ENCODE measurements around the gene PDZD4.
A peak's percentile ranks its signal among the peaks of the same experiment; 100 is the strongest.

Gene PDZD4

GRCh38 chrX:153829799-153830639 lies at the start of gene PDZD4:
PDZD4 (minus strand) TSS chrX:153830544; CDS start chrX:153830298, 246 bp downstream.
- peaks cover 25% of the 10 kb centered on the region for H3K4me1 ChIP-seq (ENCODE audit: insufficient read depth, low read length)
- H3K9ac ChIP-seq (ENCODE audit: low read depth, low read length), result peak within 1 kb of the TSS; percentile 72
- H3K36me3 ChIP-seq (ENCODE audit: insufficient read depth, low read length), result no peaks in the 10 kb centered on the region
- H3K9me3 ChIP-seq (ENCODE audit: control insufficient read depth, insufficient read depth, low read length), result no peaks in the 10 kb centered on the region

GRCh38 chrX:153879741-153880439 lies 49.5 kb upstream of the PDZD4 start:
- Histone ChIP-seq H3K36me3 (ENCODE audit: insufficient read depth, low read length) (no peaks in the 10 kb centered on the region), H3K4me1 (ENCODE audit: insufficient read depth, low read length) (peaks cover 59% of the 10 kb centered on the region), H3K9me3 (ENCODE audit: control insufficient read depth, insufficient read depth, low read length) (no peaks in the 10 kb centered on the region), H3K9ac (ENCODE audit: low read depth, low read length) (no peak overlapping the region)

GRCh38 chrX:153878969-153879653 lies 48.8 kb upstream of the PDZD4 start:
- Histone ChIP-seq H3K9me3 (ENCODE audit: control insufficient read depth, insufficient read depth, low read length) (no peaks in the 10 kb centered on the region), H3K4me1 (ENCODE audit: insufficient read depth, low read length) (peaks cover 55% of the 10 kb centered on the region), H3K36me3 (ENCODE audit: insufficient read depth, low read length) (no peaks in the 10 kb centered on the region), H3K9ac (ENCODE audit: low read depth, low read length) (peak overlapping the region; percentile 30; the same call in 1 of the 2 replicates)

GRCh38 chrX:153878345-153878744 lies 48.0 kb upstream of the PDZD4 start:
- Histone ChIP-seq H3K9ac (ENCODE audit: low read depth, low read length) (no peak overlapping the region), H3K36me3 (ENCODE audit: insufficient read depth, low read length) (no peaks in the 10 kb centered on the region), H3K9me3 (ENCODE audit: control insufficient read depth, insufficient read depth, low read length) (no peaks in the 10 kb centered on the region), H3K4me1 (ENCODE audit: insufficient read depth, low read length) (peaks cover 48% of the 10 kb centered on the region)

- H3K9ac ChIP-seq (ENCODE audit: low read depth, low read length), result no peak overlapping the region
- no peaks in the 10 kb centered on the region for H3K9me3 ChIP-seq (ENCODE audit: control insufficient read depth, insufficient read depth, low read length)
- no peaks in the 10 kb centered on the region for H3K36me3 ChIP-seq (ENCODE audit: insufficient read depth, low read length)
- peaks cover 45% of the 10 kb centered on the region for H3K4me1 ChIP-seq (ENCODE audit: insufficient read depth, low read length)
These were observed 47.4 kb upstream of the PDZD4 start for GRCh38 chrX:153877571-153878261.

- Histone ChIP-seq H3K36me3 (ENCODE audit: insufficient read depth, low read length) (no peaks in the 10 kb centered on the region), H3K9me3 (ENCODE audit: control insufficient read depth, insufficient read depth, low read length) (no peaks in the 10 kb centered on the region), H3K9ac (ENCODE audit: low read depth, low read length) (no peak overlapping the region), H3K4me1 (ENCODE audit: insufficient read depth, low read length) (peaks cover 32% of the 10 kb centered on the region)
These were observed 45.8 kb upstream of the PDZD4 start for GRCh38 chrX:153876112-153876491.

GRCh38 chrX:153875391-153876111 lies 45.2 kb upstream of the PDZD4 start:
- Histone ChIP-seq H3K4me1 (ENCODE audit: insufficient read depth, low read length) (peaks cover 26% of the 10 kb centered on the region), H3K9me3 (ENCODE audit: control insufficient read depth, insufficient read depth, low read length) (no peaks in the 10 kb centered on the region), H3K36me3 (ENCODE audit: insufficient read depth, low read length) (no peaks in the 10 kb centered on the region), H3K9ac (ENCODE audit: low read depth, low read length) (no peak overlapping the region)

GRCh38 chrX:153874366-153875125 lies 44.2 kb upstream of the PDZD4 start:
- no peaks in the 10 kb centered on the region for H3K9me3 ChIP-seq (ENCODE audit: control insufficient read depth, insufficient read depth, low read length)

GRCh38 chrX:153874085-153874365 lies 43.7 kb upstream of the PDZD4 start:
- H3K9me3 ChIP-seq (ENCODE audit: control insufficient read depth, insufficient read depth, low read length), result no peaks in the 10 kb centered on the region
- no peak overlapping the region for H3K9ac ChIP-seq (ENCODE audit: low read depth, low read length)
- no peaks in the 10 kb centered on the region for H3K36me3 ChIP-seq (ENCODE audit: insufficient read depth, low read length)
- peaks cover 21% of the 10 kb centered on the region for H3K4me1 ChIP-seq (ENCODE audit: insufficient read depth, low read length)

More at GRCh38 chrX:153874366-153875125, 44.2 kb upstream of the PDZD4 start:
- Histone ChIP-seq H3K9ac (ENCODE audit: low read depth, low read length) (no peak overlapping the region), H3K4me1 (ENCODE audit: insufficient read depth, low read length) (peaks cover 21% of the 10 kb centered on the region), H3K36me3 (ENCODE audit: insufficient read depth, low read length) (no peaks in the 10 kb centered on the region)

GRCh38 chrX:153873282-153874084 lies 43.1 kb upstream of the PDZD4 start:
- H3K36me3 ChIP-seq (ENCODE audit: insufficient read depth, low read length), result no peaks in the 10 kb centered on the region

GRCh38 chrX:153871946-153872878 lies 41.9 kb upstream of the PDZD4 start:
- no peaks in the 10 kb centered on the region for H3K9me3 ChIP-seq (ENCODE audit: control insufficient read depth, insufficient read depth, low read length)
- H3K9ac ChIP-seq (ENCODE audit: low read depth, low read length), result no peak overlapping the region
- peaks cover 3% of the 10 kb centered on the region; the same call in 1 of the 2 replicates for H3K36me3 ChIP-seq (ENCODE audit: insufficient read depth, low read length)
- H3K4me1 ChIP-seq (ENCODE audit: insufficient read depth, low read length), result peaks cover 9% of the 10 kb centered on the region

More at GRCh38 chrX:153873282-153874084, 43.1 kb upstream of the PDZD4 start:
- H3K9ac ChIP-seq (ENCODE audit: low read depth, low read length), result no peak overlapping the region
- peaks cover 20% of the 10 kb centered on the region for H3K4me1 ChIP-seq (ENCODE audit: insufficient read depth, low read length)
- no peaks in the 10 kb centered on the region for H3K9me3 ChIP-seq (ENCODE audit: control insufficient read depth, insufficient read depth, low read length)

- H3K9ac ChIP-seq (ENCODE audit: low read depth, low read length), result no peak overlapping the region
- H3K9me3 ChIP-seq (ENCODE audit: control insufficient read depth, insufficient read depth, low read length), result no peaks in the 10 kb centered on the region
- H3K36me3 ChIP-seq (ENCODE audit: insufficient read depth, low read length), result peaks cover 3% of the 10 kb centered on the region; the same call in 1 of the 2 replicates
- H3K4me1 ChIP-seq (ENCODE audit: insufficient read depth, low read length), result peaks cover 9% of the 10 kb centered on the region
These were observed 41.1 kb upstream of the PDZD4 start for GRCh38 chrX:153871451-153871850.

All from ES-I3 (cell line).